ENCODE measurements around the gene VOPP1. TPM values are rescaled to one million over a fixed set of nuclear protein-coding genes. Genes with fewer than 3 reads are reported as not detected.

Gene VOPP1
- total RNA-seq, 1 experiment from 2014 or later, result 60.2 TPM

GRCh38 chr7:55563596-55564325, 8.5 kb downstream of the VOPP1 start:
- Histone ChIP-seq H3K4me1 (ENCODE audit: insufficient read depth, low read length) (peaks cover 26% of the 10 kb centered on the region), H3K4me3 (ENCODE audit: low read length) (no peak overlapping the region), H3K27me3 (ENCODE audit: low read length) (no peaks in the 10 kb centered on the region), H3F3A (ENCODE audit: low read length, unreplicated experiment) (no peaks in the 10 kb centered on the region), H3K9ac (ENCODE audit: low read length) (no peak overlapping the region), H2AFZ (ENCODE audit: low read length) (no peak overlapping the region), H3K4me2 (ENCODE audit: low read length) (0 out of 2 replicates have a peak overlapping the region, but pooled peaks have one; percentile 21), H3K9me2 (replicated peaks; ENCODE audit: low read length) (no peaks in the 10 kb centered on the region), H3K27ac (ENCODE audit: low read length) (no peak overlapping the region), H4K20me1 (ENCODE audit: low read length) (peaks cover 8% of the 10 kb centered on the region; the same call in 1 of the 2 replicates), H3K79me2 (ENCODE audit: low read length) (peaks cover 94% of the 10 kb centered on the region), H3K9me3 (ENCODE audit: low read length) (no peaks in the 10 kb centered on the region), H3K36me3 (ENCODE audit: low read depth, low read length) (no peaks in the 10 kb centered on the region)
- POLR2A ChIA-PET (ENCODE audit: unreplicated experiment), result no interaction called here
- intact Hi-C loops (cut with micrococcal nuclease), result no loop called here
- ATAC-seq, result no peak
- DNase-seq, result peak; percentile 38
- TF ChIP-seq EZH2phosphoT487 (IDR thresholded peaks at IDR 0.05; ENCODE audit: borderline replicate concordance, low read length) (no peak), EZH2 (IDR thresholded peaks at IDR 0.05; ENCODE audit: low read length, unreplicated experiment) (no peak), CTCF (conservative IDR thresholded peaks at IDR 0.05; ENCODE audit: low read depth, low read length) (no peak)
- no TSS peak for BruUV-seq (replicated peaks)
- CTCF ChIA-PET, result no interaction called here

- Histone ChIP-seq H3K4me1 (ENCODE audit: insufficient read depth, low read length) (peaks cover 41% of the 10 kb centered on the region), H3K79me2 (ENCODE audit: low read length) (peaks cover 95% of the 10 kb centered on the region), H2AFZ (ENCODE audit: low read length) (no peak overlapping the region), H3K27me3 (ENCODE audit: low read length) (no peaks in the 10 kb centered on the region), H3K4me2 (ENCODE audit: low read length) (no peak overlapping the region), H3K4me3 (ENCODE audit: low read length) (no peak overlapping the region), H3K9me2 (replicated peaks; ENCODE audit: low read length) (no peaks in the 10 kb centered on the region), H3K27ac (ENCODE audit: low read length) (no peak overlapping the region), H3K9ac (ENCODE audit: low read length) (no peak overlapping the region), H3K36me3 (ENCODE audit: low read depth, low read length) (no peaks in the 10 kb centered on the region), H3K9me3 (ENCODE audit: low read length) (no peaks in the 10 kb centered on the region), H3F3A (ENCODE audit: low read length, unreplicated experiment) (no peaks in the 10 kb centered on the region), H4K20me1 (ENCODE audit: low read length) (peaks cover 8% of the 10 kb centered on the region; the same call in 1 of the 2 replicates)
- POLR2A ChIA-PET (ENCODE audit: unreplicated experiment), result no interaction called here
- TF ChIP-seq CTCF (conservative IDR thresholded peaks at IDR 0.05; ENCODE audit: low read depth, low read length), result no peak
- TF ChIP-seq EZH2phosphoT487 (IDR thresholded peaks at IDR 0.05; ENCODE audit: borderline replicate concordance, low read length), result no peak
- no peak for TF ChIP-seq EZH2 (IDR thresholded peaks at IDR 0.05; ENCODE audit: low read length, unreplicated experiment)
- intact Hi-C loops (cut with micrococcal nuclease), result no loop called here
- no TSS peak for BruUV-seq (replicated peaks)
- no peak for DNase-seq
- ATAC-seq, result no peak
- CTCF ChIA-PET, result interaction anchor here (0.7 kb wide), 1 partner anchor 129 kb away, joined by 6 read pairs; no protein-coding TSS in a partner anchor
Observed at GRCh38 chr7:55561690-55562089, 10.6 kb downstream of the VOPP1 start.
